HCT116 (cell line): ENCODE data around the gene CPA5. TPM values are rescaled to one million over a fixed set of nuclear protein-coding genes. Genes with fewer than 3 reads are reported as not detected.

ENCODE experiments used
- ATAC-seq: fragments of 200-7000 bp; cut with Tn5 transposase; 2 replicates; pipeline ENCODE4 v1.9.1; 2020; ENCODE audit warnings: mild to moderate bottlenecking, moderate library complexity
- BruUV-seq: library from RNA; stranded (reverse); fragments of 400-500 nt; replicated peaks from 2 replicates; lab custom pipeline; 2021; lab: Mats Ljungman, UMichigan
- CTCF ChIA-PET: fragments of 300-600 bp; sonication (Branson Sonifier 250); formaldehyde crosslinking; loops from one replicate; lab custom pipeline; 2021; ENCODE audit warnings: antibody characterized with exemption; lab: Charles Lee
- POLR2A ChIA-PET: fragments of 300-600, 350-600 bp; sonication (Branson Sonifier 250); formaldehyde crosslinking; loops from one replicate; lab custom pipeline; 2021; ENCODE audit warnings: antibody characterized with exemption; lab: Charles Lee
- RAD21 ChIA-PET, 2 experiments: fragments of 300-600 bp; sonication (Branson Sonifier 250); formaldehyde crosslinking; loops; one replicate each; lab custom pipeline; 2023; ENCODE audit warnings: low total read pairs in 2 of 2; ENCODE audit not compliant: uncharacterized antibody in 2 of 2, unreplicated experiment in 2 of 2, low non-redundant PET in 1 of 2; lab: Charles Lee
- DNase-seq: peaks from one replicate; pipeline ENCODE4 v3.0.0-alpha.2; 2010; ENCODE audit warnings: low read depth, low spot score
- H2AFZ ChIP-seq: fragments of 200-600 bp; shearing (Covaris generic), sonication (generic); 2 replicates; pipeline ENCODE4 v1.6.1; 2017; ENCODE audit warnings: low read depth, mixed run types, mixed read lengths, antibody characterized with exemption, low read length; ENCODE audit not compliant: poor library complexity, severe bottlenecking
- H3K27ac ChIP-seq: 2 replicates; pipeline ENCODE4 v1.5.1; 2012; ENCODE audit warnings: low read depth, low read length
- H3K27me3 ChIP-seq: fragments of 200-600 bp; sonication (generic); 2 replicates; pipeline ENCODE4 v1.6.1; 2016; ENCODE audit warnings: mixed run types, low read length, mixed read lengths; ENCODE audit not compliant: insufficient read depth
- H3K36me3 ChIP-seq, 2 experiments: fragments of 200-500 bp in 1 of 2; fragments of 200-600 bp in 1 of 2; sonication (Bioruptor generic) in 1 of 2; sonication (generic) in 1 of 2; 2 replicates each; pipeline versions ENCODE4 v1.5.1 to v1.6.1; 2014 to 2016; ENCODE audit warnings: low read length in 2 of 2, inconsistent platforms in 1 of 2, mixed read lengths in 1 of 2, mixed run types in 1 of 2; ENCODE audit not compliant: insufficient read depth in 2 of 2, control insufficient read depth in 1 of 2
- H3K4me1 ChIP-seq, 2 experiments: fragments of 200-600 bp in 1 of 2; sonication (generic) in 1 of 2; 2 replicates each; pipeline versions ENCODE4 v1.5.1 to v1.6.1; 2012 to 2017; ENCODE audit warnings: low read length in 2 of 2, inconsistent platforms in 1 of 2, mild to moderate bottlenecking in 1 of 2, mixed read lengths in 1 of 2, mixed run types in 1 of 2, moderate library complexity in 1 of 2; ENCODE audit not compliant: insufficient read depth in 2 of 2, control insufficient read depth in 1 of 2
- H3K4me2 ChIP-seq: fragments of 200-600 bp; sonication (generic); 2 replicates; pipeline ENCODE4 v1.6.1; 2017; ENCODE audit warnings: mixed run types, low read length, mixed read lengths
- H3K4me3 ChIP-seq, 2 experiments: fragments of 200-600 bp in 1 of 2; sonication (generic) in 1 of 2; replicated peaks in 1 of 2; 2 replicates each; pipeline ENCODE4 v1.5.1; 2011 to 2016; ENCODE audit warnings: low read length in 2 of 2, control low read depth in 1 of 2, low read depth in 1 of 2, mild to moderate bottlenecking in 1 of 2, mixed read lengths in 1 of 2, mixed run types in 1 of 2
- H3K79me2 ChIP-seq: fragments of 200-600 bp; sonication (generic); 2 replicates; pipeline ENCODE4 v1.6.1; 2017; ENCODE audit warnings: mild to moderate bottlenecking, mixed run types, low read length, moderate library complexity, mixed read lengths; ENCODE audit not compliant: insufficient read depth
- H3K9ac ChIP-seq: fragments of 200-600 bp; sonication (generic); 2 replicates; pipeline ENCODE4 v1.6.1; 2016; ENCODE audit warnings: low read length, mixed read lengths
- H3K9me2 ChIP-seq: fragments of 200-600 bp; sonication (generic), shearing (Covaris generic); 2 replicates; pipeline ENCODE4 v1.6.1; 2017; ENCODE audit warnings: mixed run types, mild to moderate bottlenecking, moderate library complexity; ENCODE audit not compliant: insufficient read depth
- H3K9me3 ChIP-seq, 2 experiments: fragments of 200-500 bp in 1 of 2; fragments of 200-600 bp in 1 of 2; sonication (Bioruptor generic) in 1 of 2; sonication (generic) in 1 of 2; 2 replicates each; pipeline ENCODE4 v1.6.1; 2014 to 2017; ENCODE audit warnings: low read length in 2 of 2, mixed read lengths in 2 of 2, inconsistent platforms in 1 of 2, low read depth in 1 of 2, mild to moderate bottlenecking in 1 of 2, mixed run types in 1 of 2, moderate library complexity in 1 of 2; ENCODE audit not compliant: control insufficient read depth in 1 of 2, insufficient read depth in 1 of 2
- H4K20me1 ChIP-seq: fragments of 200-600 bp; sonication (generic), shearing (Covaris generic); 2 replicates; pipeline ENCODE4 v1.6.1; 2017; ENCODE audit warnings: mixed run types, mild to moderate bottlenecking, moderate library complexity; ENCODE audit not compliant: insufficient read depth
- ATF3 ChIP-seq: IDR thresholded peaks from 2 replicates; pipeline ENCODE4 v1.6.1; 2012
- CBX3 ChIP-seq: IDR thresholded peaks from 2 replicates; pipeline ENCODE4 v1.6.1; 2012; ENCODE audit warnings: low read depth
- CEBPB ChIP-seq: IDR thresholded peaks from 2 replicates; pipeline ENCODE4 v1.6.1; 2012; ENCODE audit warnings: low read depth
- CTCF ChIP-seq, 3 experiments: fragments of 200-600 bp in 1 of 3; sonication (generic) in 1 of 3; IDR thresholded peaks in 2 of 3; conservative IDR thresholded peaks in 1 of 3; 2 replicates each; pipeline ENCODE4 v1.5.1; 2012 to 2017; ENCODE audit warnings: low read depth in 2 of 3, low read length in 2 of 3, antibody characterized with exemption in 1 of 3, borderline replicate concordance in 1 of 3, control low read depth in 1 of 3, mild to moderate bottlenecking in 1 of 3, mixed read lengths in 1 of 3, mixed run types in 1 of 3, moderate library complexity in 1 of 3; ENCODE audit not compliant: insufficient read depth in 1 of 3
- ELF1 ChIP-seq: IDR thresholded peaks from 2 replicates; pipeline ENCODE4 v1.6.1; 2012; ENCODE audit warnings: low read depth, borderline replicate concordance
- EZH2 ChIP-seq: fragments of 200-600 bp; sonication (generic); IDR thresholded peaks from 2 replicates; pipeline ENCODE4 v1.6.1; 2017; ENCODE audit warnings: antibody characterized with exemption, mixed run types
- EZH2phosphoT487 ChIP-seq: fragments of 200-600 bp; IDR thresholded peaks from 2 replicates; pipeline ENCODE4 v1.6.1; 2018; ENCODE audit warnings: antibody characterized with exemption, borderline replicate concordance
- JUND ChIP-seq: IDR thresholded peaks from 2 replicates; pipeline ENCODE4 v1.6.1; 2012
- MAX ChIP-seq: IDR thresholded peaks from 2 replicates; pipeline ENCODE4 v1.6.1; 2012
- POLR2A ChIP-seq: IDR thresholded peaks from 2 replicates; pipeline ENCODE4 v1.7.0; 2011; ENCODE audit warnings: borderline replicate concordance; ENCODE audit not compliant: insufficient read depth, insufficient read length; ENCODE audit errors: extremely low read depth
- POLR2AphosphoS5 ChIP-seq: IDR thresholded peaks from 2 replicates; pipeline ENCODE4 v1.6.1; 2011; ENCODE audit warnings: mild to moderate bottlenecking, low read depth, low read length, moderate library complexity
- REST ChIP-seq: IDR thresholded peaks from 2 replicates; pipeline ENCODE4 v1.6.1; 2012; ENCODE audit warnings: low read depth
- SIN3A ChIP-seq: IDR thresholded peaks from 2 replicates; pipeline ENCODE4 v1.6.1; 2012; ENCODE audit warnings: low read depth
- SP1 ChIP-seq: IDR thresholded peaks from 2 replicates; pipeline ENCODE4 v1.6.1; 2012; ENCODE audit warnings: low read depth
- SRF ChIP-seq: IDR thresholded peaks from 2 replicates; pipeline ENCODE4 v1.6.1; 2012; ENCODE audit warnings: low read depth
- TCF7L2 ChIP-seq: IDR thresholded peaks from 2 replicates; pipeline ENCODE4 v1.7.0; 2011; ENCODE audit warnings: borderline replicate concordance, inconsistent platforms; ENCODE audit not compliant: insufficient read depth, insufficient read length; ENCODE audit errors: extremely low read depth
- YY1 ChIP-seq: IDR thresholded peaks from 2 replicates; pipeline ENCODE4 v1.6.1; 2011; ENCODE audit warnings: low read length, low read depth, moderate library complexity, mild to moderate bottlenecking; ENCODE audit not compliant: insufficient replicate concordance; ENCODE audit errors: extremely low read depth
- ZBTB33 ChIP-seq: IDR thresholded peaks from 2 replicates; pipeline ENCODE4 v1.6.1; 2011; ENCODE audit warnings: mild to moderate bottlenecking, low read length, moderate library complexity; ENCODE audit not compliant: insufficient replicate concordance; ENCODE audit errors: extremely low read depth
- ZNF274 ChIP-seq: fragments of 200-500 bp; sonication (Bioruptor generic); IDR thresholded peaks from 2 replicates; pipeline ENCODE4 v1.6.1; 2014; ENCODE audit warnings: mild to moderate bottlenecking, low read depth, low read length, inconsistent platforms
- intact Hi-C: fragments of 100-400 bp; cut with micrococcal nuclease; formaldehyde crosslinking; loops from 2 replicates; pipeline ENCODE4 v1.10.0; 2022
- total RNA-seq: library from RNA; stranded (reverse); gene quantifications from one replicate; pipeline ENCODE4 v1.2.1, GENCODE V29; 2021; ENCODE audit not compliant: unreplicated experiment

Gene CPA5
- total RNA-seq, 1 experiment from 2014 or later = not detected

- no peak overlapping the region for H3K4me3 ChIP-seq
- H3K4me2 ChIP-seq = no peak overlapping the region
- H3K9me3 ChIP-seq = no peaks in the 10 kb centered on the region
- no peaks in the 10 kb centered on the region for H3K27me3 ChIP-seq
- no peaks in the 10 kb centered on the region for H3K79me2 ChIP-seq
- H3K4me1 ChIP-seq = no peaks in the 10 kb centered on the region
- H3K9me2 ChIP-seq = no peaks in the 10 kb centered on the region
- no peak overlapping the region for H2AFZ ChIP-seq
- no peak for ATAC-seq
- ChIA-PET POLR2A (interaction anchor here (3.4 kb wide), 1 partner anchor 10 kb away, joined by 15 read pairs; the partner anchor contains the start of gene CPA4), RAD21 (no interaction called here), CTCF (no interaction called here)
- no TSS peak for BruUV-seq
- H3K27ac ChIP-seq = no peak overlapping the region
- H3K9ac ChIP-seq = no peak overlapping the region
- peaks cover 0 to 33% of the 10 kb centered on the region in 2 experiments; a peak in 1 of 4 replicates for H3K36me3 ChIP-seq
- no peaks in the 10 kb centered on the region for H4K20me1 ChIP-seq
- TF ChIP-seq CBX3 = no peak
- no peak for TF ChIP-seq POLR2A
- no peak for TF ChIP-seq SRF
- no peak for TF ChIP-seq TCF7L2
- TF ChIP-seq POLR2AphosphoS5 = no peak
- no peak for TF ChIP-seq EZH2phosphoT487
- no peak for TF ChIP-seq EZH2
- TF ChIP-seq YY1 = no peak
- no peak for TF ChIP-seq ATF3
- TF ChIP-seq CTCF (IDR thresholded peaks at IDR 0.05 in 2 of 3, conservative IDR thresholded peaks at IDR 0.05 in 1 of 3; ENCODE audit: borderline replicate concordance in 1 of 3, insufficient read depth in 1 of 3, low read depth in 2 of 3, low read length in 2 of 3) = no peak
- TF ChIP-seq MAX = no peak
- TF ChIP-seq REST = no peak
- TF ChIP-seq ZNF274 = no peak
- TF ChIP-seq ZBTB33 = no peak
- TF ChIP-seq CEBPB = no peak
- no peak for TF ChIP-seq JUND
- no peak for TF ChIP-seq ELF1
- no peak for TF ChIP-seq SP1
- TF ChIP-seq SIN3A = no peak
- intact Hi-C loops = no loop called here
- DNase-seq = no peak
These were observed 41.1 kb upstream of the CPA5 start for GRCh38 chr7:130303551-130303950.
